ENCODE measurements around the gene ANGPTL8.

The ANGPTL8 gene

GRCh38 chr19:11210656-11210928, 28.8 kb upstream of the ANGPTL8 start:
- ATAC-seq: no peak
- TF ChIP-seq, protein P1, sequence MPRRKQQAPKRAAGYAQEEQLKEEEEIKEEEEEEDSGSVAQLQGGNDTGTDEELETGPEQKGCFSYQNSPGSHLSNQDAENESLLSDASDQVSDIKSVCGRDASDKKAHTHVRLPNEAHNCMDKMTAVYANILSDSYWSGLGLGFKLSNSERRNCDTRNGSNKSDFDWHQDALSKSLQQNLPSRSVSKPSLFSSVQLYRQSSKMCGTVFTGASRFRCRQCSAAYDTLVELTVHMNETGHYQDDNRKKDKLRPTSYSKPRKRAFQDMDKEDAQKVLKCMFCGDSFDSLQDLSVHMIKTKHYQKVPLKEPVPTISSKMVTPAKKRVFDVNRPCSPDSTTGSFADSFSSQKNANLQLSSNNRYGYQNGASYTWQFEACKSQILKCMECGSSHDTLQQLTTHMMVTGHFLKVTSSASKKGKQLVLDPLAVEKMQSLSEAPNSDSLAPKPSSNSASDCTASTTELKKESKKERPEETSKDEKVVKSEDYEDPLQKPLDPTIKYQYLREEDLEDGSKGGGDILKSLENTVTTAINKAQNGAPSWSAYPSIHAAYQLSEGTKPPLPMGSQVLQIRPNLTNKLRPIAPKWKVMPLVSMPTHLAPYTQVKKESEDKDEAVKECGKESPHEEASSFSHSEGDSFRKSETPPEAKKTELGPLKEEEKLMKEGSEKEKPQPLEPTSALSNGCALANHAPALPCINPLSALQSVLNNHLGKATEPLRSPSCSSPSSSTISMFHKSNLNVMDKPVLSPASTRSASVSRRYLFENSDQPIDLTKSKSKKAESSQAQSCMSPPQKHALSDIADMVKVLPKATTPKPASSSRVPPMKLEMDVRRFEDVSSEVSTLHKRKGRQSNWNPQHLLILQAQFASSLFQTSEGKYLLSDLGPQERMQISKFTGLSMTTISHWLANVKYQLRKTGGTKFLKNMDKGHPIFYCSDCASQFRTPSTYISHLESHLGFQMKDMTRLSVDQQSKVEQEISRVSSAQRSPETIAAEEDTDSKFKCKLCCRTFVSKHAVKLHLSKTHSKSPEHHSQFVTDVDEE (CRISPR knock-in tag; IDR thresholded peaks at IDR 0.05): no peak
- TF ChIP-seq ARNTL (CRISPR knock-in tag; IDR thresholded peaks at IDR 0.05; ENCODE audit: borderline replicate concordance, low read depth): no peak
- TF ChIP-seq SNAI2 (CRISPR knock-in tag; IDR thresholded peaks at IDR 0.05): no peak
- TF ChIP-seq ZNF565 (CRISPR knock-in tag; conservative IDR thresholded peaks at IDR 0.05; ENCODE audit: low read depth): no peak
- no peak for TF ChIP-seq ZFP3 (CRISPR knock-in tag; IDR thresholded peaks at IDR 0.05)
- no peak for TF ChIP-seq PPARA (CRISPR knock-in tag; IDR thresholded peaks at IDR 0.05; ENCODE audit: borderline replicate concordance)
- TF ChIP-seq ZFP30 (CRISPR knock-in tag; IDR thresholded peaks at IDR 0.05): no peak
- no peak for TF ChIP-seq ZNF8 (CRISPR knock-in tag; IDR thresholded peaks at IDR 0.05)
- TF ChIP-seq OSR1 (CRISPR knock-in tag; IDR thresholded peaks at IDR 0.05): no peak
- TF ChIP-seq, protein P2, sequence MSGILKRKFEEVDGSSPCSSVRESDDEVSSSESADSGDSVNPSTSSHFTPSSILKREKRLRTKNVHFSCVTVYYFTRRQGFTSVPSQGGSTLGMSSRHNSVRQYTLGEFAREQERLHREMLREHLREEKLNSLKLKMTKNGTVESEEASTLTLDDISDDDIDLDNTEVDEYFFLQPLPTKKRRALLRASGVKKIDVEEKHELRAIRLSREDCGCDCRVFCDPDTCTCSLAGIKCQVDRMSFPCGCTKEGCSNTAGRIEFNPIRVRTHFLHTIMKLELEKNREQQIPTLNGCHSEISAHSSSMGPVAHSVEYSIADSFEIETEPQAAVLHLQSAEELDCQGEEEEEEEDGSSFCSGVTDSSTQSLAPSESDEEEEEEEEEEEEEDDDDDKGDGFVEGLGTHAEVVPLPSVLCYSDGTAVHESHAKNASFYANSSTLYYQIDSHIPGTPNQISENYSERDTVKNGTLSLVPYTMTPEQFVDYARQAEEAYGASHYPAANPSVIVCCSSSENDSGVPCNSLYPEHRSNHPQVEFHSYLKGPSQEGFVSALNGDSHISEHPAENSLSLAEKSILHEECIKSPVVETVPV (CRISPR knock-in tag; IDR thresholded peaks at IDR 0.05): no peak
- TF ChIP-seq GLIS3 (CRISPR knock-in tag; IDR thresholded peaks at IDR 0.05): no peak
- no peak for TF ChIP-seq ZC3H10 (CRISPR knock-in tag; IDR thresholded peaks at IDR 0.05)
- TF ChIP-seq RARB (CRISPR knock-in tag; IDR thresholded peaks at IDR 0.05): no peak
- TF ChIP-seq TCF4 (CRISPR knock-in tag; IDR thresholded peaks at IDR 0.05; ENCODE audit: borderline replicate concordance): no peak
- TF ChIP-seq CSDC2 (CRISPR knock-in tag; IDR thresholded peaks at IDR 0.05): no peak
- no peak for TF ChIP-seq ESRRG (CRISPR knock-in tag; IDR thresholded peaks at IDR 0.05)
- no peak for TF ChIP-seq PATZ1 (CRISPR knock-in tag; IDR thresholded peaks at IDR 0.05; ENCODE audit: borderline replicate concordance)

DNA sequence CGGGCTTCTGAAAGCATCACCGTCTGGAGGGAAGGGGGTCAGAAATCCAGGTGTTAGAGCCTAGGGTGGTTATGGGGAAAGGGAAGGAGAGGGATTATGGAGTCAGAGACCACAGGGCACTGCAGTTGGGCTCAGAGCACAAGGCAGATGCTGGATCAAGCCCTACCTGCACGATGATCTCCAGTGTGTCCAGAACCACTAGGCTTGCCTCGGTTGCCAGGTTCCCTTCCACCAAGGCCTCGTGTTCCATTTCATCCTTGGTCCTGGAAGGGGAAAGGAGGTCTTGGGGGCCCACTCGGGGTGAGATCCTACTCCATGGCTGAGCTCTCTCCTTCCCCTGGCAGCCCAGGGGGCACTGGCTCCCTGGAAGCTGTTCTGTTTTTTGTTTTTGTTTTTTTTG, 25.0 kb upstream of the ANGPTL8 start:
- no peak for ATAC-seq
- TF ChIP-seq ZNF565 (CRISPR knock-in tag; conservative IDR thresholded peaks at IDR 0.05; ENCODE audit: low read depth) (no peak), PPARA (CRISPR knock-in tag; IDR thresholded peaks at IDR 0.05; ENCODE audit: borderline replicate concordance) (no peak), ESRRG (CRISPR knock-in tag; IDR thresholded peaks at IDR 0.05) (no peak), ZNF8 (CRISPR knock-in tag; IDR thresholded peaks at IDR 0.05) (no peak), ARNTL (CRISPR knock-in tag; IDR thresholded peaks at IDR 0.05; ENCODE audit: borderline replicate concordance, low read depth) (no peak), ZNF70 (CRISPR knock-in tag; IDR thresholded peaks at IDR 0.05) (no peak), GLIS3 (CRISPR knock-in tag; IDR thresholded peaks at IDR 0.05) (no peak), SNAI2 (CRISPR knock-in tag; IDR thresholded peaks at IDR 0.05) (no peak), ISL1 (CRISPR knock-in tag; IDR thresholded peaks at IDR 0.05) (no peak), RARB (CRISPR knock-in tag; IDR thresholded peaks at IDR 0.05) (no peak), TCF4 (CRISPR knock-in tag; IDR thresholded peaks at IDR 0.05; ENCODE audit: borderline replicate concordance) (no peak), ZC3H10 (CRISPR knock-in tag; IDR thresholded peaks at IDR 0.05) (no peak), CSDC2 (CRISPR knock-in tag; IDR thresholded peaks at IDR 0.05) (no peak), OSR1 (CRISPR knock-in tag; IDR thresholded peaks at IDR 0.05) (no peak), PATZ1 (CRISPR knock-in tag; IDR thresholded peaks at IDR 0.05; ENCODE audit: borderline replicate concordance) (no peak), ZFP30 (CRISPR knock-in tag; IDR thresholded peaks at IDR 0.05) (no peak), TOX (CRISPR knock-in tag; IDR thresholded peaks at IDR 0.05; ENCODE audit: borderline replicate concordance) (no peak)
- TF ChIP-seq, protein P2 (CRISPR knock-in tag; IDR thresholded peaks at IDR 0.05): no peak
- TF ChIP-seq, protein P1 (CRISPR knock-in tag; IDR thresholded peaks at IDR 0.05): no peak
- TF ChIP-seq, protein P3, sequence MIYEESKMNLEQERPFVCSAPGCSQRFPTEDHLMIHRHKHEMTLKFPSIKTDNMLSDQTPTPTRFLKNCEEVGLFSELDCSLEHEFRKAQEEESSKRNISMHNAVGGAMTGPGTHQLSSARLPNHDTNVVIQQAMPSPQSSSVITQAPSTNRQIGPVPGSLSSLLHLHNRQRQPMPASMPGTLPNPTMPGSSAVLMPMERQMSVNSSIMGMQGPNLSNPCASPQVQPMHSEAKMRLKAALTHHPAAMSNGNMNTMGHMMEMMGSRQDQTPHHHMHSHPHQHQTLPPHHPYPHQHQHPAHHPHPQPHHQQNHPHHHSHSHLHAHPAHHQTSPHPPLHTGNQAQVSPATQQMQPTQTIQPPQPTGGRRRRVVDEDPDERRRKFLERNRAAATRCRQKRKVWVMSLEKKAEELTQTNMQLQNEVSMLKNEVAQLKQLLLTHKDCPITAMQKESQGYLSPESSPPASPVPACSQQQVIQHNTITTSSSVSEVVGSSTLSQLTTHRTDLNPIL (CRISPR knock-in tag; IDR thresholded peaks at IDR 0.05; ENCODE audit: low read depth): no peak

Measured in SK-N-SH treated with all-trans-retinoic acid at 6 μM for 48 hours (cell line).